NCI-H510A treated with DMSO at 0.1 percent for 48 hours (cell line): ENCODE results near the gene NDUFS2.

Experiments used
- DNase-seq: peaks from one replicate; lab custom pipeline; 2025; lab: John Stamatoyannopoulos, UW

The NDUFS2 gene

DNA sequence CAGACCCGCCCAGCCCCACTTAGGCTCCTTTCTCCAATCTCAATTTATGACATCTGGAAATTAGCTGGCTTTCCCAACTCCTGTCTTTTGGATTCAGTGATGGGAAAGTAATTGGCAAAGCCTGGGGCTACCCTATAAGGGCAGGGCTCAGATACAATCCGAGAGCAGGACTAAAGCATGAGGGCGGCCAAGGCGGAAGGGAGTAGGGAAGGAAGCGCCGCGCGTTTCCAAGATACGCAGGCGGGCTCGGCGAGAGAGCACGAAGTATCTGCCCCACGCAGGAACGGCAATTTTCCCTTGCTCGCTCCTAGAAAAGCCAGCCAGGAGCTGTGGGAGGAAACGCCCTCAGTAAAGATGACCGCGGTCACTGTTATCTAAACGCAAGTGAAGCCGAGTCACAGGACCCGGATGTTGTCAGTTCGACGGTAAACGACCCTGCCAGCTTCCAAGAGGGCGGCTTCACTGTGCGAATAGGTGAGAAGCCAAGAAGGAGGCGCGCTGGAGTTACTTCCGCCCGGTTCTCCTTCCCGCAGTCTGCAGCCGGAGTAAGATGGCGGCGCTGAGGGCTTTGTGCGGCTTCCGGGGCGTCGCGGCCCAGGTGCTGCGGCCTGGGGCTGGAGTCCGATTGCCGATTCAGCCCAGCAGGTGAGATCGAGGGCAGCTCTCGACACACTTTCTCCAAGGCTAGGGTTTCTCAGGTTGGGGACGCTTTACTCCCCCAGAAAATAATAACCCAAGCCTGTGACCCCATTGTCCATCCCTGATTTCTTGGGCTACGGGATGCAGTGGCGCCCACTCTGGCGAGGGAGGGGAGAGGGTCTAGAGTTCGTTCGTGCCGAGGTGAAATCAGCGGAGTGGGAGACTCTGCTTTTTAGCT is at the start of gene NDUFS2:
TSS of gene NDUFS2 (plus strand) at position 532 of the 877 bp plus-strand sequence. CDS start at position 551, 19 bp downstream.
- DNase-seq: peak; percentile 96

DNA sequence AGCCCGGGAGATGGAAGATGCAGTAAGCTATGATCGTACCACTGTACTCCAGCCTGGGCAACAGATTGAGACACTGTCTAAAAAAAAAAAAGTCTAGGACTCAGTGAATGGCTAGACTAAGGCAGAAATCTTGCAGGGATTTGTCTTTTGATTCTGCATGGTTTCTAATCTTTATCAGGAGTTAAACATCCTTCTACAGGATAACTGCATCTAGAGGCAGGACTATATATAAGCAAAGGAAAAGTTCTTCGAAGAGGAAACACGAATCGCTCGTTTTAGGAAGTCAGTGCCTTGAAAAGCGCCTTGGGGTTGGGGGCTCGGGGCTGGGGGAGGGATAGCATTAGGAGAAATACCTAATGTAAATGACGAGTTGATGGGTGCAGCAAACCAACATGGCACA is 49.0 kb upstream of the NDUFS2 start:
- no peak for DNase-seq

DNA sequence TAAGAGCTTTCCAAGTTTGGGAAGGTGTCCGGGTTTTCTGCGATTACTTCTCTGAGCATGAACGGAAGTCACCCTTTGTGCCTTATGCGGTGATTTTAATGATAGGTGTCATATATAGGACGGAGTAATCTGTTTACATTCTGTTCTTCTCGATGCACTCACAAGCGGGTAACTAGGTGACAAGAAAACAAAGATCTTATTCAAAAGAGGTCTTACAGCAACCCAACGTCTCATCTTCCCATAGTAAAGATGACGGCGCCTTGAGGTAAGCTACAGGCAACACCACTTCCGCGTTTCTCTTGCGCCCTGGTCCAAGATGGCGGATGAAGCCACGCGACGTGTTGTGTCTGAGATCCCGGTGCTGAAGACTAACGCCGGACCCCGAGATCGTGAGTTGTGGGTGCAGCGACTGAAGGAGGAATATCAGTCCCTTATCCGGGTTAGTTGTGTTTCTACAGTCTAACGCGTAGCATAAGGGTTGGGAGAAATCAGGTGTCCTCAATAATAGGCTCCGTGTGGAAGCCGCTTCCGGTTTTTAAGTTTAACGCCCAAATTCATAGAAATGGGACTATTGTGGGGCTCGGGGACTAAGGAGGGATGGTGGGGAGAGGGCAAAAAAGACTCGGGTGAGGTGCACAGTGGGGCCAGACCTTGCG is 48.4 kb upstream of the NDUFS2 start, which contains the start of gene UFC1:
TSS of gene UFC1 (plus strand) at position 297 of the 656 bp plus-strand sequence. CDS start at position 317, 20 bp downstream.
- DNase-seq: peak; percentile 87

DNA sequence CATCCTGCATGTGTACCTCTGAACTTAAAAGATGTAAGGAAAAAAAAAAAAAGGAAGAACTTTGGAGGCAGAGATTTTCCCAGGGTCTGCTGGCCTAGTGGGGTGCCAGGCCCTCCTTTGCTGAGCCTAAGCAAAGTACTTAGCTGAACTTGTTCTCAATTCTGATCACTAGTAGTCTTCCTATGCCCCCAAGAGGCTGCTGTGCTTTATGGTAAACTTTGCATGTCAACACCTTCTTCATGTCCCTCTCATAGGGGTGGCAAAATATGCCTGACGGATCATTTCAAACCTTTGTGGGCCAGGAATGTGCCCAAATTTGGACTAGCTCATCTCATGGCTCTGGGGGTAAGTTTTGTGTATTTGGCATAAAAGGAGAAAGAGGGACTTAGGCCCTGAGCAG is 44.3 kb upstream of the NDUFS2 start:
- no peak for DNase-seq

DNA sequence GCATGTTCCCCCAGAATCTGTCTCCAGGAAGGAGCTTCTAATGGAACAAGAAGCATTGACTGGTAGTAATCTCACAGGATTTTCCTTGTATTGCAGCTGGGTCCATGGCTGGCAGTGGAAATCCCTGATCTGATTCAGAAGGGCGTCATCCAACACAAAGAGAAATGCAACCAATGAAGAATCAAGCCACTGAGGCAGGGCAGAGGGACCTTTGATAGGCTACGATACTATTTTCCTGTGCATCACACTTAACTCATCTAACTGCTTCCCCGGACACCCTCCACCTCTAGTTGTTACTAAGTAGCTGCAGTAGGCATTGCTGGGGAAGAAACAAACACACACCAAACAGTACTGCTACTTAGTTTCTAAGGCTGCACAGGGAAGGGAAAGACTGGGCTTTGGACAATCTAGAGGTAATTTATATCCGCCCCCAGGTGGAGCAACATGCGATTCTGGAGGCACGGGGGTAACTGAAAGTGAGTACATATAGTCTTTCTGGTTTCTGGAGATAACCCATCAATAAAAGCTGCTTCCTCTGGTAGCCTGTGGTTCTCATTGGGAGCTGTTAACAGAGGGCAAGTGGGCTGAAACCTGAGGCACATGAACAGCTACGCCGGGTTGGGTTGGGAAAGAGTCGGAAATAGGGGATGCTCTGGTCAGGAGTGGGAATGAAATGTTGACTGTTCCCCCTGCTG is 43.7 kb upstream of the NDUFS2 start:
- no peak for DNase-seq

DNA sequence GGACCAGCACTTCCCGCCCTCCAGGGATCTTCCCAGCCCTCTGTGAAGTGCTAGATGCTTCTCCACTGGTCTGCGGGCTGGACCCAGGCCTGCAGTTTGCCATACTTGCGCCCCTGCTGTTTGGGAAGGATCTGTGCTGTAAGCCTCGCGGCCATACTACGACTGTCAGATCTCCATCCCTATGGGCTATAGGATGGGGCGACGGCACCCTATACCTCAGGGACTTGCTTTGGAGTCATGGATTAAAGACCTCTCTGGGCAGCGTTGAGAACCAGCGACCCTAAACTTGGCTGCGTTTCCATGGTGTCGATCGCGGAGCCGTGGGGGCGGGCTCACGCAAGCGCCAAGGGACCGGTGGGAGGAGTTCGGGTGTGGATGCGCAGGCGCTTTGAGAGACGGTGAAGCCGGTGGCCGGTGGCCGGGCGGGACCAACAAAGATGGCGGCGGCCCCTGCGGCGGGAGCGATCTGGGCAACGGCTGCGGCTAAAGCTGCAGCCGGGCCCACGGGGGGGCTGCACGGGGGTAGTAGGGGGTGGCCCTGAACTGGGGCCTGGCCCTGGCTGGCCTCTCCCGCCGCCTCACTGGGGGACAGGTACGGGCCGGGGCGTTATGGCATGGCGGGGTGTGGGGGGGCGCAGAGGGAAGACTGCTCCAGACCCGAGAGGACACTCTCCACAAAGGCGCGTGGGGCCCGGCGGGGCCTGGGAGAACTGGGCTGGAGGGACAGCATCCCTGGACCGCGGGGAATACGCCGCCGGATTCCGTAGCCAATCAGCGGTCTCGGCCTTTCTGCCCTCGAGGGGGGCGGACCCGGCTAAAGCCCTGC is 42.9 kb upstream of the NDUFS2 start, which contains the start of gene USP21:
TSS of gene USP21 (plus strand) at position 414 of the 826 bp plus-strand sequence. CDS start 1,141 bp downstream, outside the sequence.
- DNase-seq: peak; percentile 85

DNA sequence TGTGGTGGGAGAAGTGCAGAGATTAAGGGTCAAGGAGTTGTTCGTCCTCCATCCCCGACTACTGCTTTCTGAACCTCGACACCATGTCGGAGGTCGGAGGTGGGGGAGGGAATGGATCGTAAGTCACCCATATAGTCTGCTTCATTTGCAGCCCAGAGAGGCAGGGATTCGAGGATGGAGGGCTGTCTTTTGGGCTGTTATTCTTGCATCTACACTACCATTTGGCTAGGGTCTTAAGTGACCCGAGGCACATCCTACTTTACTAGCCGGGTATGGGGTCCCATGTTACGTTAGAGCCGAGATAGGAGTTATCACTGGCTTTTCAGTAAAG is 42.3 kb upstream of the NDUFS2 start:
- no peak for DNase-seq

DNA sequence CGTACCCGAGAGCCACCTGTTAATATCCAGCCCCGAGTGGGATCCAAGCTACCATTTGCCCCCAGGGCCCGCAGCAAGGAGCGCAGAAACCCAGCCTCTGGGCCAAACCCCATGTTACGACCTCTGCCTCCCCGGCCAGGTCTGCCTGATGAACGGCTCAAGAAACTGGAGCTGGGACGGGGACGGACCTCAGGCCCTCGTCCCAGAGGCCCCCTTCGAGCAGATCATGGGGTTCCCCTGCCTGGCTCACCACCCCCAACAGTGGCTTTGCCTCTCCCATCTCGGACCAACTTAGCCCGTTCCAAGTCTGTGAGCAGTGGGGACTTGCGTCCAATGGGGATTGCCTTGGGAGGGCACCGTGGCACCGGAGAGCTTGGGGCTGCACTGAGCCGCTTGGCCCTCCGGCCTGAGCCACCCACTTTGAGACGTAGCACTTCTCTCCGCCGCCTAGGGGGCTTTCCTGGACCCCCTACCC is 41.5 kb upstream of the NDUFS2 start:
- no peak for DNase-seq

DNA sequence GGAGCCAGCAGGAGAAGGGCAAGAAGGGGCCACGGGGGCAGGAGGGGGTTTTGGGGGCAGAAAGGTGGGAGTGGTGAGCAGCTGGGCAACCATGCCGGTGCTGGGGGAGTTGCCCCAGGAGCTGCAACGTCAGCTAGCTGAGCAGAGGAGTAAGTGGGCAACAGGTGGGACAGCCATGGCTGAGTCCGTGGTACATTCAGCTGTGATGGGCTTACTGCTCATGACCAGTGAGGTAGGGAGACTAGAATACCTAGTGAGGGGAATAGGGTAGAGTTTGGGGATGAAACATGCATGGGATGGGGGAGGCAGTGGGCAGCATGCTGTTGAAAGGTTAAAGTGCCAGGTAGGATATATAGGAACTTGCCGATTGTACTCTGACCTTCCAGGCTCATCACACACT is 40.5 kb upstream of the NDUFS2 start:
- no peak for DNase-seq

DNA sequence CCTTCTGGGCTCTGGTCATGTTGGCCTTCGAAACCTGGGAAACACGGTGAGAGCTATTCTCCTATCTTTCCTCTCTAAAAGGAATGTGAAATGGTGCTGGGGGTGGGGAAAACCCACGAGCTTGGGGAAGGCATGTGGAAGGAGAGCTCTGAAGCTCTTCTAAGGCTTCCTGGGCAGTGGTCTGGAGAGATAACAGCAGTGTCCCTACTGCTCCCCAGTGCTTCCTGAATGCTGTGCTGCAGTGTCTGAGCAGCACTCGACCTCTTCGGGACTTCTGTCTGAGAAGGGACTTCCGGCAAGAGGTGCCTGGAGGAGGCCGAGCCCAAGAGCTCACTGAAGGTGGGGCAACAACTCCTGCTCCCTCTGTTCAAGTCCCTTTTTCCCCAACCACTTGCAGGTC is 40.1 kb upstream of the NDUFS2 start:
- DNase-seq: no peak

DNA sequence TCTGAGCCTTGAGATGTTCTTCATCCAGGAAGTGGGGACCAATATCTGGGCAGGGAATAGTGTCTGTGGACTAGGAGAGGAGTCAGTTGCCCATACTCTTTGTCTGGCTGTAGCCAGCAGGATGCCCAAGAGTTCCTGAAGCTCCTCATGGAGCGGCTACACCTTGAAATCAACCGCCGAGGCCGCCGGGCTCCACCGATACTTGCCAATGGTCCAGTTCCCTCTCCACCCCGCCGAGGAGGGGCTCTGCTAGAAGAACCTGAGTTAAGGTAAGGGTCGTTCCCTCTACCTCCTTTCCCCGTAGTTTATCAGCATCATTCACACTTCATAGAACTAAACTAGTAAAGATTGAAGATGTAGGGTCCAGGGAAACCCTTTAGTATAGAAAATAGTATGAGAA is 39.4 kb upstream of the NDUFS2 start:
- DNase-seq: no peak

DNA sequence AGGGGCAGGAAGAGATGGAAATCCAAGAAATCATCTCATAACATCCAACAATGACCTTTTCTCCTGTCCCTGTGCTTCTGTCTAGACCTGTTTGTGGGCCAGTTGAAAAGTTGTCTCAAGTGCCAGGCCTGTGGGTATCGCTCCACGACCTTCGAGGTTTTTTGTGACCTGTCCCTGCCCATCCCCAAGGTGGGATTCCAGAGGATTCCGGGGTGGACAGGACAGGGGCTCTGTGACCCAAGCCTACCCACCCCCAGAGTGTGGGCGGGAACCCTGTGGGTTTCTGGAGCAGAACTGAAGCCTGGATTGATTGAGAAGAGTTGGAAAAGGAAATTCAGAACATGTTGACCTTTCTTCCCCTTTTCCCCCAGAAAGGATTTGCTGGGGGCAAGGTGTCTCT is 38.4 kb upstream of the NDUFS2 start:
- no peak for DNase-seq

DNA sequence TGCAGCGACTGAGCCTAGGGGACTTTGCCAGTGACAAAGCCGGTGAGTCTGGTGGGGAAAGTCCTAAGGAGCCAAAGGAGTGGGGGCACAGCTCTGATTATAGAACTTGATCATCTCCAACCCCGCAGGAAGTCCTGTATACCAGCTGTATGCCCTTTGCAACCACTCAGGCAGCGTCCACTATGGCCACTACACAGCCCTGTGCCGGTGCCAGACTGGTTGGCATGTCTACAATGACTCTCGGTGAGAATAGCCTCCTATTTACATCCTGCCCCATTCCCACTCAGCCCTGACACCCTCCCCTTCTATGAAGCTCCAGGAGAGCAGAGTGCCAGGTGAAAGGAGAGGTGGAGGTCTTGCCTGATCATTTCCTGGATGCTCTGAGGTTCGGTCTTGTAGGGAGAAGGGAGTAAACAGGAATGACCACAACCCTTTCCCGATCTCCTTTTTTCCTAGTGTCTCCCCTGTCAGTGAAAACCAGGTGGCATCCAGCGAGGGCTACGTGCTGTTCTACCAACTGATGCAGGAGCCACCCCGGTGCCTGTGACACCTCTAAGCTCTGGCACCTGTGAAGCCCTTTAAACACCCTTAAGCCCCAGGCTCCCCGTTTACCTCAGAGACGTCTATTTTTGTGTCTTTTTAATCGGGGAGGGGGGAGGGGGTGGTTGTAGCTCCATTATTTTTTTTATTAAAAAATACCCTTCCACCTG is 37.1 kb upstream of the NDUFS2 start:
- DNase-seq: no peak

DNA sequence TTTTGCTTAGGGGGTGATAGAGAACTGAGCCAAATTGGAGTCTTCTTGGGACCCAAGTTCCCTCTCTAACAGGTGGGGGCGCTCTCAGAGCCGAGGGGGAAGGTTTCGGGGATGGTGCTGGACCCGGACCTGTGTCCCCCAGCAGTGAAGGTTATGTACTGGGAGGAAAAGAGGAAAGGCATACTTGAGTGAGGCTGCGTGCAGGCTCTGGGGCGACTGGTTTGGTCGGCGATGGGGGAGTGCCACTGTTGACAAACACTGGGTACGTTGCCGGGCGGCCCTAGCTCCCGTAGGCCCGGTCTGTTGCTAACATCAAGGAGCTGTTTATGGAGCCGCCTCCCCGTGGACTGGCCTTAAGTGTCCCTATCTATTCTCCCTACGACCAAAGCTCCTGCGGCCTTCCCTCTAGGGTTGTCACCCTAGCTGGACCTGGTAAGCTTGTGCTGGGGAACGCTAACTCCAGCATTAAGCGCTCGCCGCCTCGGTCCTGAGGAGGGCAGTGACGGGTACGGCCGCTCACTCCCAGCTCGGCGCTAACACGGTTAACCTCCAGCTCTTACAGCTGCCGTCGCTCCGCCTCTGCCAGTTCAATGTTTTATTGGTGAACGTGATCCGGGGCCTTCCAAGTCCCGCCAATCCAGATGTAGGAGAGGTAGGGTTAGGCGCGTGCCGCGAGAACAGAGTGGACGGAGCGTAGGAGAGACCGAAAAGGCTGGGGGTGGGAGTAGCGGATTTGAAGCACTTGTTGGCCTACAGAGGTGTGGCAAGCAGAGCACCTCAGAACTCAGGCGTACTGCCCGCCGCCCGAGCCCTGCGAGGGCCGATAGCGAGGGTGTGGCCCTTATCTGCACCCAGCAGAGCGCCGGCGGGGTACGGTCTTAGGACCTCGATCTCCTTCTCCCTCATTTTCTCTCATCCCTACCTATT is 36.2 kb upstream of the NDUFS2 start, which contains the start of gene PPOX:
TSS of gene PPOX (plus strand) at position 685 of the 927 bp plus-strand sequence. CDS start 422 bp downstream, outside the sequence.
- peak; percentile 99 for DNase-seq

DNA sequence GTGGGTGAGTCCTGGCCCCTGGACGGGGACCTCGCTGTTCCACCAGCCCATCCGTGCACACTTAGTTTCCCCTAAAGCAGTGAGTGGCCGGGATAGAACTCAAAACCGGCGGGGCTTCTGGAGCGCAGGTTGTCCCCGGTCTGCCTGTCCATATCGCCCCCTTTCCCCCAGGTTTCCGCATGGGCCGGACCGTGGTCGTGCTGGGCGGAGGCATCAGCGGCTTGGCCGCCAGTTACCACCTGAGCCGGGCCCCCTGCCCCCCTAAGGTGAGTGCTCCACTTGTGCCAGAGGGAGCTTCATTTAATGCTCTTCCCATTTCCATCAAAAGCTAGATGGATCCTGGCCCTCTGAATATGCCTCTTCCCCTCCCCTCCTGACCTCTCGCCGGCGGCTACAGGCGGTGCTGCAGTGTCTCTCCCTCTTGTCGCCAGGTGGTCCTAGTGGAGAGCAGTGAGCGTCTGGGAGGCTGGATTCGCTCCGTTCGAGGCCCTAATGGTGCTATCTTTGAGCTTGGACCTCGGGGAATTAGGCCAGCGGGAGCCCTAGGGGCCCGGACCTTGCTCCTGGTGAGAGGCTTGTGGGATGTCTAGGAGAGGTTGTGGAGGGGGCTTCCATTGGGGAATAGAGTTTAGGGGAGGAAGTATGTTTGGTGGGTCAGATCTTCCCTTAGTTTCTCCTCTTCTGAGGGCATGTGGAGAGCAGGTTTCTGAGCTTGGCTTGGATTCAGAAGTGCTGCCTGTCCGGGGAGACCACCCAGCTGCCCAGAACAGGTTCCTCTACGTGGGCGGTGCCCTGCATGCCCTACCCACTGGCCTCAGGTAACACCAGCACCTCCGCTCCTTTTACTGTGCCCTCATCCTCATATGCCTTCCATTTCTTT is 35.3 kb upstream of the NDUFS2 start:
- DNase-seq: peak; percentile 19

DNA sequence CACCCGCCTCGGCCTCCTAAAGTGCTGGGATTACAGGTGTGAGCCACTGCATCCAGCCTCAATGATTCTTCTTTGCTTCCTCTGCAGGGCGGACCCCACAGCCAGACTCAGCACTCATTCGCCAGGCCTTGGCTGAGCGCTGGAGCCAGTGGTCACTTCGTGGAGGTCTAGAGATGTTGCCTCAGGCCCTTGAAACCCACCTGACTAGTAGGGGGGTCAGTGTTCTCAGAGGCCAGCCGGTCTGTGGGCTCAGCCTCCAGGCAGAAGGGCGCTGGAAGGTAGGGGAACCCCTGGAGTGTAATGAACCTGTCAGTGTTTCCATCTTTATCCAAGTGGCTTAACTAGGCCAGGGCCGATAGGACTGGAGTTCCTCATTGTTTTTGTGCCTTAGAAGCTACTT is 33.3 kb upstream of the NDUFS2 start:
- DNase-seq: no peak

DNA sequence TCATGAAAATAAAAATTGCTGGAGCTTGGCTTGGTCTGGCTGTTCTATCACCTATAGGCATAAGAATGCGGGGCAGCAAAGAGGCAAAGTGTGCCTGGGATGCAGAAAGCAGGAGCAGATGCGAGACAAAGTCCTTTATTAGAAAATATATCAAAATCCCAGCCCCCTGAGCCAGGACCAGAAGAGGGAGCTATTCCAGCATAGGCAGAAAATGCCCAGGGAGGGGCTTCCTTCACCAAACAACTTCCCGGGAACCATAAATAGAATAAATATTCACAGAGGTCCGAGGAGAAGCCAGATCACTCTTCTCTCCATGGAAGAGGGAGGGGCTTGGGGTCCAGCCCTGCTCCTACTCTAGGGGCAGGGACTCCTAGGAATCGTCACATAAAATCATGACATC is 31.0 kb upstream of the NDUFS2 start:
- DNase-seq: no peak

DNA sequence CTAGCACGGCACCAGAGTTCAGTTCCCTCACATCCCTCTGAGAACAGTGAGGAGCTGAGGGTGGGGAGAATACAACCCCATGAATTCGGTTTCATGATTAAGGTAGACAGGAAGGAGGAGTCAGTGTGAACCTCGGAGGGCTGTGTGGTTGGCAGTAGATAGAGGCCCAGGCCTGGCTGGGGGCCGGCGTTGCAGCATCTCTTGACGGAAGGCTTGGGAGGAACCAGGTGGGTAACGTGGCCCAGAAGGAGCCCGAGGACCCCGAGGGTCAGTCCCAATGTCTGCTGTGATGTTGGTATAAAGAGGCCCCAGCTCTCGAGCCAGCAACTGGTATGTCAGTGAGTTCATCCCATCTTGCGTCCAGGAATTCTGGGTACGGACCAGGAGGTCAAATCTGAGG is 30.5 kb upstream of the NDUFS2 start:
- no peak for DNase-seq

DNA sequence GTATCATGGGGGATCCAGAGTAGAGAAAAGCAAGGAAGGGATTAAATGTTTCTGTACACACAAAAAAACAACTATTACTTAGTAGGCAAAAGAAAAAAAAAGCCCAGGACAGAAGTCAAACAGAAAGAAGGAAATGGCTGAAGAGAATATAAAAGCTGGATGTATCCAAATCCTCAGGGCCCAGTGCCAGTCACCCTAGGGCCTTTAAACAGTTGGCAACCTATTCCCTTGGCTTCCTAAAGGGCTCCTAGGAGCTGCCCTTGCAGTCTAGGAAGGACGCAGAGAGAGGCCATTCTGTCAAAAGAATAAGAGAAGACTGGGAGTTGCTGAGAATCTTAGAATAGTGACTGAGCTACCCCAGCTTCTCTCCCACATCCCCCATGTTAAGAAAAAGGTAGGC is 29.8 kb upstream of the NDUFS2 start:
- DNase-seq: no peak
